Measurements from ENCODE around the gene PRPF40B.

PRPF40B gene

GRCh38 chr12:49689237-49689636, 65.9 kb downstream of the PRPF40B start:
- peak in 1 of 4 experiments; percentile 12 for DNase-seq

GRCh38 chr12:49689785-49690184, 66.4 kb downstream of the PRPF40B start:
- DNase-seq: no peak

- DNase-seq: no peak
Observed at GRCh38 chr12:49692851-49693250, 69.5 kb downstream of the PRPF40B start.

- peak in 1 of 4 experiments; percentile 20 for DNase-seq
Observed at GRCh38 chr12:49693931-49694444, 70.6 kb downstream of the PRPF40B start.
